ENCODE results near the gene LRBA. TPM values are rescaled to one million over a fixed set of nuclear protein-coding genes. Genes with fewer than 3 reads are reported as not detected.

LRBA gene
- total RNA-seq, 1 experiment from 2014 or later, result 55.3 TPM

GRCh38 chr4:150974252-150974640 lies 40.8 kb downstream of the LRBA start:
- no peak overlapping the region for H3K4me2 ChIP-seq (ENCODE audit: insufficient read depth, insufficient read length, low read length)
- no peaks in the 10 kb centered on the region for H3K27me3 Mint-ChIP-seq (ENCODE audit: low read depth)
- H3K27me3 ChIP-seq (ENCODE audit: insufficient read depth, low read length), result no peaks in the 10 kb centered on the region
- no peak overlapping the region for H3K27ac ChIP-seq (ENCODE audit: insufficient read length, low read depth, low read length)
- H4K8ac ChIP-seq (replicated peaks; ENCODE audit: insufficient read length, low read depth, low read length), result no peak overlapping the region
- H3K4me1 Mint-ChIP-seq, result peaks cover 10 to 24% of the 10 kb centered on the region in 2 experiments
- H2BK20ac ChIP-seq (ENCODE audit: low read depth, low read length, poor library complexity, severe bottlenecking), result no peak overlapping the region
- no peak overlapping the region for H3K4ac ChIP-seq (ENCODE audit: low read depth, low read length)
- WGBS (ENCODE audit: extremely low coverage, insufficient read length, low lambda C conversion rate), result no CpG with 5 or more reads among the region's 1 CpG
- peak overlapping the region in 1 of 3 experiments; percentile 66; a peak in 1 of 7 replicates for H3K27ac Mint-ChIP-seq
- no peak overlapping the region for H3T11ph ChIP-seq (ENCODE audit: low read length)
- H2AK5ac ChIP-seq (ENCODE audit: insufficient read length, low read length), result no peak overlapping the region
- no peak overlapping the region for H3K18ac ChIP-seq (ENCODE audit: insufficient read length, low read depth, low read length)
- peaks cover 11% of the 10 kb centered on the region; the same call in 1 of the 2 replicates for H3K79me2 ChIP-seq (ENCODE audit: insufficient read depth, low read length)
- no peak overlapping the region for H3K4me3 Mint-ChIP-seq
- no peak overlapping the region for H3K14ac ChIP-seq (ENCODE audit: insufficient read depth, low read length)
- H3K56ac ChIP-seq (ENCODE audit: insufficient read length, low read depth, low read length), result no peak overlapping the region
- peaks cover 0 to 6% (median 3%) of the 10 kb centered on the region in 3 experiments; a peak in 6 of 7 replicates for H3K36me3 Mint-ChIP-seq (ENCODE audit: insufficient read depth in 1 of 3, low read depth in 3 of 3)
- no peak overlapping the region for H2BK120ac ChIP-seq (ENCODE audit: low read depth, low read length, poor library complexity, severe bottlenecking)
- peaks cover 0 to 3% of the 10 kb centered on the region in 2 experiments; a peak in 2 of 5 replicates for H3K9me3 Mint-ChIP-seq
- DNase-seq, result no peak
- no peak overlapping the region for H2BK12ac ChIP-seq (ENCODE audit: insufficient read length, low read depth, low read length)
- H3K9ac ChIP-seq (ENCODE audit: extremely low read depth, insufficient read length, low read length), result no peak overlapping the region
- H3K23me2 ChIP-seq (ENCODE audit: insufficient read length, low read depth, low read length, poor library complexity, severe bottlenecking), result no peaks in the 10 kb centered on the region
- H3K79me1 ChIP-seq (ENCODE audit: insufficient read depth, low read depth, low read length, poor library complexity, severe bottlenecking), result peaks cover 13% of the 10 kb centered on the region
- no peaks in the 10 kb centered on the region for H3K9me3 ChIP-seq (ENCODE audit: control insufficient read depth, low read depth, low read length)
- no peak overlapping the region for H2BK15ac ChIP-seq (ENCODE audit: low read depth, low read length)
- H4K5ac ChIP-seq (ENCODE audit: insufficient read length, low read depth, low read length), result no peak overlapping the region
- H2AFZ ChIP-seq (ENCODE audit: low read length), result no peak overlapping the region
- H3K4me1 ChIP-seq (ENCODE audit: insufficient read depth, low read length), result no peaks in the 10 kb centered on the region; the same call in 1 of the 2 replicates
- no peak overlapping the region for H4K91ac ChIP-seq (ENCODE audit: insufficient read length, low read depth, low read length)
- no peaks in the 10 kb centered on the region for H4K20me1 ChIP-seq (ENCODE audit: control insufficient read depth, insufficient read depth, insufficient read length)
- TF ChIP-seq CTCF (conservative IDR thresholded peaks at IDR 0.05), result no peak
- H3K23ac ChIP-seq (ENCODE audit: insufficient read length, low read depth, low read length), result no peak overlapping the region
- H2BK5ac ChIP-seq (ENCODE audit: insufficient read length, low read length), result no peak overlapping the region
